Activated naive CD4-positive, alpha-beta T cell treated with anti-CD3 and anti-CD28 coated beads for 36 hours (primary cell): ENCODE results near the gene TMEM120B. TPM values are rescaled to one million over a fixed set of nuclear protein-coding genes. Genes with fewer than 3 reads are reported as not detected.
"Not testable (repeated sequence)": the region's sequence is repeated elsewhere in the genome, so short reads cannot be mapped to it uniquely, and the experiment has no call there.

Experiments
- CTCF ChIA-PET: fragments of 350-600 bp; sonication (Branson Sonifier 250); formaldehyde crosslinking; loops from one replicate; lab custom pipeline; 2021; ENCODE audit warnings: antibody characterized with exemption; lab: Charles Lee
- DNase-seq: peaks from one replicate; pipeline ENCODE4 v3.0.0-alpha.2; 2020
- H3K27ac Mint-ChIP-seq: one replicate; pipeline ENCODE4 v1.8.0; 2021; ENCODE audit warnings: mild to moderate bottlenecking, mixed read lengths
- H3K27me3 Mint-ChIP-seq: one replicate; pipeline ENCODE4 v1.8.0; 2021; ENCODE audit warnings: low read depth, mixed read lengths
- H3K36me3 Mint-ChIP-seq: one replicate; pipeline ENCODE4 v1.8.0; 2021; ENCODE audit warnings: low read depth, mixed read lengths
- H3K4me1 Mint-ChIP-seq: one replicate; pipeline ENCODE4 v1.8.0; 2021; ENCODE audit warnings: low read depth, mixed read lengths
- H3K4me3 Mint-ChIP-seq: one replicate; pipeline ENCODE4 v1.8.0; 2021; ENCODE audit warnings: mild to moderate bottlenecking, moderate library complexity, mixed read lengths
- H3K9me3 Mint-ChIP-seq: one replicate; pipeline ENCODE4 v1.8.0; 2021; ENCODE audit warnings: mixed read lengths
- intact Hi-C: fragments of 100-400 bp; cut with micrococcal nuclease; formaldehyde crosslinking; loops from one replicate; pipeline ENCODE4 v1.15.1; 2023
- total RNA-seq, 2 experiments: library from RNA; stranded (reverse); gene quantifications; one replicate each; pipeline ENCODE4 v1.2.3, GENCODE V29; 2021

The TMEM120B gene
- total RNA-seq, 2 experiments from 2014 or later: 5.5 to 6.3 TPM

GRCh38 chr12:121711361-121712189 is 977 bp upstream of the TMEM120B start:
- CTCF ChIA-PET: interaction anchor here (0.8 to 3.8 kb wide), 9 partner anchors 10 to 84 kb away, joined by 3 to 31 read pairs (median 4); partner anchors contain the start of gene RHOF
- Mint-ChIP-seq H3K4me1 (peaks cover 19% of the 10 kb centered on the region), H3K27ac (peak overlapping the region; percentile 77), H3K36me3 (peaks cover 2% of the 10 kb centered on the region), H3K9me3 (no peaks in the 10 kb centered on the region), H3K4me3 (peak overlapping the region; percentile 87), H3K27me3 (no peaks in the 10 kb centered on the region)
- intact Hi-C loops: loop anchor here (1.0 to 5.0 kb wide), 6 partner anchors 14 to 177 kb away; partner anchors contain the start of genes PSMD9 and RHOF
- peak; percentile 61 for DNase-seq

- DNase-seq: peak; percentile 28
- intact Hi-C loops: loop anchor here (1.0 to 5.0 kb wide), 6 partner anchors 15 to 177 kb away; partner anchors contain the start of genes PSMD9 and RHOF
- CTCF ChIA-PET: interaction anchor here (0.9 to 3.8 kb wide), 8 partner anchors 10 to 181 kb away, joined by 3 to 31 read pairs (median 4); partner anchors contain the start of gene RHOF
- H3K36me3 Mint-ChIP-seq: peaks cover 2% of the 10 kb centered on the region
- no peaks in the 10 kb centered on the region for H3K9me3 Mint-ChIP-seq
- H3K4me3 Mint-ChIP-seq: peak overlapping the region; percentile 87
- H3K4me1 Mint-ChIP-seq: peaks cover 19% of the 10 kb centered on the region
- no peaks in the 10 kb centered on the region for H3K27me3 Mint-ChIP-seq
- peak overlapping the region; percentile 77 for H3K27ac Mint-ChIP-seq
Measured at GRCh38 chr12:121712190-121712460, 427 bp upstream of the TMEM120B start.

DNA sequence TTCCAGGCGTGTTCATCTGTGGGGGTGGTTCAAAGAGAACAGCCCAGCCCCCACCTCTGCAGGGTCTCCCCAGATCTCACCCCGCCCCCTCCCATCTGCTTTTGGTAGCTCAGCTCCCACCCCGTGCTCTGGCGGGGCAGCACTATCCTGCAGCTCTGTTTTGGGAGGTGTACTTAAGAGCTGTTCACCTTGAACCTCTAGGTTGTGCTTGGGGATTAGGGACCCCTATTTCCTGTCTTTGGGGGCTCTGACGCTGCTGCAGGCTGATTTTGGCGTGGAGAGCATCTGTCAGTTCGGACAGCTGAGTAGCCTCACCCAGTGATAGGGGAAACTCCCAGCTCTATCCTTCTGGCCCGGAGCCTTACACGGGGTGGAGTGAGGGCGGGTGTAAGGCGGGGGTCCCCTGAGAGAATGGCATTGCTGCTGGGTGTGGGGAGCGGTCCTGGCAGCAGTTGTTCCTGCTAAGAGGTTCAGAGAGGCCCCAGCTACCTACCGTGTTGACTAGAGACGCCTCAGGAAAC is 765 bp downstream of the TMEM120B start:
- H3K27ac Mint-ChIP-seq: no peak overlapping the region
- H3K36me3 Mint-ChIP-seq: peaks cover 3% of the 10 kb centered on the region
- peak overlapping the region; percentile 87 for H3K4me3 Mint-ChIP-seq
- intact Hi-C loops: loop anchor here (2.0 to 5.0 kb wide), 2 partner anchors 79 to 175 kb away; partner anchors contain the start of genes PSMD9 and RHOF
- DNase-seq: no peak
- peaks cover 19% of the 10 kb centered on the region for H3K4me1 Mint-ChIP-seq
- no peaks in the 10 kb centered on the region for H3K9me3 Mint-ChIP-seq
- H3K27me3 Mint-ChIP-seq: no peaks in the 10 kb centered on the region
- CTCF ChIA-PET: interaction anchor here (0.9 to 3.8 kb wide), 5 partner anchors 60 to 180 kb away, joined by 3 to 31 read pairs (median 3); partner anchors contain the start of gene RHOF

DNA sequence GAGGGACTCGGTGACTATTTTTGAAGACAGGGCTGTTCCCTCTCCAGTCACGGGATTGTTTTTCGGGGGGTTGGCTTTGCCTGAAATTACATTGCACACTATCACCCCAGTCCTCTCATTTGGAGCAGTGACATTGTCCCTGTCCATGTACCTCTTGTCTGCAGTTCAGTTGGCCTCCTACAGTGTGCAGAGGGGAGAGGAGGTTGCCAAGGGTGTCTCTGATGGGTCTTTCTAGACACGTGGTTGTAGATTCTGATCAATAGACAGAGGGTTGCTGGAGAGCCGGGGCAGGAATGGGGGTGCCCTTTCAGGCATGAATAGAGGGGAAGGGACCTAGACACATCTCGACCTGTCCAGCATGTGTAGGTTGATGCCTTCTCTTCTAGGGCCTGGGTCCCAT is 1.2 kb downstream of the TMEM120B start:
- H3K4me1 Mint-ChIP-seq: peaks cover 20% of the 10 kb centered on the region
- no peak overlapping the region for H3K27ac Mint-ChIP-seq
- CTCF ChIA-PET: interaction anchor here (1.2 to 3.8 kb wide), 4 partner anchors 60 to 174 kb away, joined by 3 to 31 read pairs (median 12); partner anchors contain the start of gene RHOF
- peak overlapping the region; percentile 87 for H3K4me3 Mint-ChIP-seq
- H3K27me3 Mint-ChIP-seq: no peaks in the 10 kb centered on the region
- intact Hi-C loops: loop anchor here (2.0 to 5.0 kb wide), 2 partner anchors 79 to 175 kb away; partner anchors contain the start of genes PSMD9 and RHOF
- peaks cover 3% of the 10 kb centered on the region for H3K36me3 Mint-ChIP-seq
- DNase-seq: no peak
- H3K9me3 Mint-ChIP-seq: no peaks in the 10 kb centered on the region

DNA sequence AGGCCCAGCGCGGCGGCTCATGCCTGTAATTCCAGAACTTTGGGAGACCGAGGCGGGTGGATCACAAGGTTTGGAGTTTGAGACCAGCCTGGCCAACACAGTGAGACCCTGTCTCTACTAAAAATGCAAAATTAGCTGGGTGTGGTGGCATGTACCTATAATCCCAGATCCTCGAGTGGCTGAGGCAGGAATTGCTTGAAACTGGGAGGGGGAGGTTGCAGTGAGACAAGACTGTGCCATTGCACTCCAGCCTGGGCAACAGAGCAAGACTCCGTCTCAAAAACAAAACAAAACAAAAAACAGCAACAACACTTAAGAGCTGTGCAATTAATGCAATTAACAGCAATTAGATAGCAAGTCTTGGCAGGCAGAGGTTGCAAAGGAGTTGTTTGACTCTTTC is 2.5 kb downstream of the TMEM120B start:
- H3K4me3 Mint-ChIP-seq, intact Hi-C loops, H3K27ac Mint-ChIP-seq, H3K27me3 Mint-ChIP-seq, H3K9me3 Mint-ChIP-seq, H3K36me3 Mint-ChIP-seq, DNase-seq: not testable (repeated sequence)
- CTCF ChIA-PET: interaction anchor here (1.5 kb wide), 1 partner anchor 80 kb away, joined by 4 read pairs; no protein-coding TSS in a partner anchor
- H3K4me1 Mint-ChIP-seq: peaks cover 21% of the 10 kb centered on the region

- no peak overlapping the region for H3K4me3 Mint-ChIP-seq
- no peak for DNase-seq
- peaks cover 3% of the 10 kb centered on the region for H3K36me3 Mint-ChIP-seq
- H3K9me3 Mint-ChIP-seq: no peaks in the 10 kb centered on the region
- no peak overlapping the region for H3K27ac Mint-ChIP-seq
- intact Hi-C loops: no loop called here
- H3K27me3 Mint-ChIP-seq: no peaks in the 10 kb centered on the region
- peaks cover 20% of the 10 kb centered on the region for H3K4me1 Mint-ChIP-seq
- CTCF ChIA-PET: interaction anchor here (0.7 to 2.5 kb wide), 3 partner anchors 18 to 79 kb away, joined by 3 to 6 read pairs (median 4); no protein-coding TSS in a partner anchor
Measured at GRCh38 chr12:121715862-121716435, 3.4 kb downstream of the TMEM120B start.

- intact Hi-C loops: no loop called here
- Mint-ChIP-seq H3K4me1 (peaks cover 12% of the 10 kb centered on the region), H3K9me3 (no peaks in the 10 kb centered on the region), H3K4me3 (no peak overlapping the region), H3K27me3 (no peaks in the 10 kb centered on the region), H3K27ac (no peak overlapping the region), H3K36me3 (peaks cover 3% of the 10 kb centered on the region)
- DNase-seq: no peak
- CTCF ChIA-PET: interaction anchor here (0.6 to 2.5 kb wide), 3 partner anchors 56 to 162 kb away, joined by 3 to 6 read pairs (median 6); no protein-coding TSS in a partner anchor
Measured at GRCh38 chr12:121717041-121717699, 4.6 kb downstream of the TMEM120B start.

GRCh38 chr12:121718653-121719239 is 6.2 kb downstream of the TMEM120B start:
- Mint-ChIP-seq H3K27me3 (no peaks in the 10 kb centered on the region), H3K27ac (no peak overlapping the region), H3K4me3 (no peak overlapping the region), H3K9me3 (no peaks in the 10 kb centered on the region), H3K4me1 (peaks cover 8% of the 10 kb centered on the region), H3K36me3 (peaks cover 6% of the 10 kb centered on the region)
- intact Hi-C loops: no loop called here
- CTCF ChIA-PET: interaction anchor here (0.7 to 1.7 kb wide), 7 partner anchors 17 to 180 kb away, joined by 3 to 6 read pairs (median 3); partner anchors contain the start of gene RHOF
- peak; percentile 12 for DNase-seq

DNA sequence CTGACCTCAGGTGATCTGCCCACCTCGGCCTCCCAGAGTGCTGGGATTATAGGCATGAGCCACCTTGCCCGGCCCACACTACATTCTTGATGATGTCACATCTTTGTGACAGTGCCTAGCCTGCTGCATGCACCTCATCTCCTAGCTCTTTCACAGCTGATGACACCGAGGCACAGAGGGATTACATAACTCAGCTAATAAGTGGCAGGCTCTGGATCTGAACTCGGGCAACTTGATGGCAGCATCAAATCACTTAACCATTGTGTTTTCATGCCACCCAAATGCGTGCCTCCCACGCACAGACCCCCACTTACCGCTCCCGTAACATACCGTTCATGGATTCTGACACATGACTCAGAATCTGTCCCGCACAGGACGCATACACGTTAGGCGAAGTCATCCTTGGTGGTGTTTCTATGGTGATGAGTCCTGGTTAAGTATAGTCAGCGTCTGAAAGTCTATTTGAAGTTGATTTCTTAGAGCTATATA is 7.4 kb downstream of the TMEM120B start:
- intact Hi-C loops: no loop called here
- Mint-ChIP-seq H3K4me1 (peaks cover 2% of the 10 kb centered on the region), H3K27me3 (no peaks in the 10 kb centered on the region), H3K36me3 (peaks cover 8% of the 10 kb centered on the region), H3K4me3 (no peak overlapping the region), H3K27ac (no peak overlapping the region), H3K9me3 (no peaks in the 10 kb centered on the region)
- DNase-seq: no peak
- CTCF ChIA-PET: interaction anchor here (0.6 to 1.4 kb wide), 2 partner anchors 75 to 169 kb away, joined by 3 to 5 read pairs; partner anchors contain the start of gene PSMD9

DNA sequence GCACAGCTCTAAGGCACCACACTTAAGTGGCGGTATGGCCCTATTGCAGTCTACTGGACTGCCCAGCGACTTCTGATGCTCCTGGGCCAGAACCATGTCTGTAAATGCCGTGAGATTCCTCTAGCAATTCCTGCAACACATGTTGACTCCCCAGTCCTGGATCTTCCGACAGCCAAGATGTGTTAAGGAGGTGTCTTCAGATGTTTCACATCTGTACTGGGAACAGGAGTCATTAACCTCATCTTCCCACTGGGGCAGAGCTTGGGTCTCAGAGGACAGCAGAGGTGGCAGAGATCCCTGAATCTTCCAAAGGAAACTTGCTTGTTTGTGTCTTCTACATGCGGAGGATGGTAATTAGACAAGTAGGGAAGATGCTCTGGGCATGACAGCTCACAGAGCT is 8.2 kb downstream of the TMEM120B start:
- Mint-ChIP-seq H3K4me1 (peaks cover 2% of the 10 kb centered on the region), H3K27ac (no peak overlapping the region), H3K27me3 (no peaks in the 10 kb centered on the region), H3K9me3 (no peaks in the 10 kb centered on the region), H3K4me3 (no peak overlapping the region), H3K36me3 (peaks cover 10% of the 10 kb centered on the region)
- intact Hi-C loops: no loop called here
- no peak for DNase-seq
- CTCF ChIA-PET: interaction anchor here (0.6 to 1.4 kb wide), 2 partner anchors 24 to 168 kb away, joined by 3 read pairs; partner anchors contain the start of gene PSMD9

GRCh38 chr12:121722511-121722910 is 10.0 kb downstream of the TMEM120B start:
- no peaks in the 10 kb centered on the region for H3K27me3 Mint-ChIP-seq

More at GRCh38 chr12:121722511-121722910, 10.0 kb downstream of the TMEM120B start:
- DNase-seq: no peak
- no peak overlapping the region for H3K4me3 Mint-ChIP-seq
- peaks cover 11% of the 10 kb centered on the region for H3K36me3 Mint-ChIP-seq
- no peak overlapping the region for H3K27ac Mint-ChIP-seq
- peaks cover 2% of the 10 kb centered on the region for H3K4me1 Mint-ChIP-seq
- no peaks in the 10 kb centered on the region for H3K9me3 Mint-ChIP-seq
- intact Hi-C loops: no loop called here
- CTCF ChIA-PET: interaction anchor here (1.0 to 1.5 kb wide), 2 partner anchors 50 to 72 kb away, joined by 3 read pairs; no protein-coding TSS in a partner anchor
